ENCODE measurements around the gene OR6C70.
"Not testable (repeated sequence)": the region's sequence is repeated elsewhere in the genome, so short reads cannot be mapped to it uniquely, and the experiment has no call there.

The OR6C70 gene

GRCh38 chr12:55470088-55470829, at the start of gene OR6C70:
TSS of gene OR6C70 (minus strand) at chr12:55470138. CDS start at chr12:55470138, 0 bp downstream.
- no peak for DNase-seq (ENCODE audit: low spot score)

- DNase-seq (ENCODE audit: low spot score), result no peak
These were observed 46.5 kb upstream of the OR6C70 start for GRCh38 chr12:55516391-55516790.

GRCh38 chr12:55515696-55516095, 45.8 kb upstream of the OR6C70 start:
- peak; percentile 34 for DNase-seq (ENCODE audit: low spot score)

GRCh38 chr12:55501601-55502000, 31.7 kb upstream of the OR6C70 start:
- DNase-seq (ENCODE audit: low spot score), result no peak

- no peak for DNase-seq (ENCODE audit: low spot score)
These were observed 29.9 kb upstream of the OR6C70 start for GRCh38 chr12:55499810-55500252.

- no peak for DNase-seq (ENCODE audit: low spot score)
These were observed 29.3 kb upstream of the OR6C70 start for GRCh38 chr12:55499231-55499630.

GRCh38 chr12:55495490-55495889, 25.6 kb upstream of the OR6C70 start:
- no peak for DNase-seq (ENCODE audit: low spot score)

GRCh38 chr12:55492078-55492477, 22.1 kb upstream of the OR6C70 start, which contains the start of gene OR6C68:
TSS of gene OR6C68 (plus strand) at chr12:55492378. CDS start at chr12:55492378, 0 bp downstream.
- no peak for DNase-seq (ENCODE audit: low spot score)

GRCh38 chr12:55484284-55484683, 14.3 kb upstream of the OR6C70 start:
- DNase-seq (ENCODE audit: low spot score), result not testable (repeated sequence)

GRCh38 chr12:55479136-55479535, 9.2 kb upstream of the OR6C70 start:
- not testable (repeated sequence) for DNase-seq (ENCODE audit: low spot score)

GRCh38 chr12:55472264-55472663, 2.3 kb upstream of the OR6C70 start:
- DNase-seq (ENCODE audit: low spot score), result no peak

GRCh38 chr12:55469291-55469690, 647 bp downstream of the OR6C70 start:
- DNase-seq (ENCODE audit: low spot score), result no peak

GRCh38 chr12:55467836-55468235, 2.1 kb downstream of the OR6C70 start:
- DNase-seq (ENCODE audit: low spot score), result peak; percentile 19

GRCh38 chr12:55464926-55465325, 5.0 kb downstream of the OR6C70 start:
- DNase-seq (ENCODE audit: low spot score), result not testable (repeated sequence)

GRCh38 chr12:55448825-55449224, 21.1 kb downstream of the OR6C70 start:
- DNase-seq (ENCODE audit: low spot score), result no peak

GRCh38 chr12:55446326-55446725, 23.6 kb downstream of the OR6C70 start:
- no peak for DNase-seq (ENCODE audit: low spot score)

- no peak for DNase-seq (ENCODE audit: low spot score)
These were observed 24.6 kb downstream of the OR6C70 start for GRCh38 chr12:55445357-55445756.

GRCh38 chr12:55443776-55444175, 26.2 kb downstream of the OR6C70 start, which contains the start of gene OR6C2:
TSS of gene OR6C2 (plus strand) at chr12:55444076. CDS start at chr12:55452214, 8,138 bp downstream.
- no peak for DNase-seq (ENCODE audit: low spot score)

- not testable (repeated sequence) for DNase-seq (ENCODE audit: low spot score)
These were observed 28.7 kb downstream of the OR6C70 start for GRCh38 chr12:55441233-55441632.

- no peak for DNase-seq (ENCODE audit: low spot score)
These were observed 41.4 kb downstream of the OR6C70 start for GRCh38 chr12:55428331-55429243.

GRCh38 chr12:55425954-55426353, 44.0 kb downstream of the OR6C70 start, which contains the start of gene OR6C76:
TSS of gene OR6C76 (plus strand) at chr12:55426254. CDS start at chr12:55426254, 0 bp downstream.
- DNase-seq (ENCODE audit: low spot score), result no peak

GRCh38 chr12:55420307-55420962, 49.5 kb downstream of the OR6C70 start:
- DNase-seq (ENCODE audit: low spot score), result no peak

All from NAMALWA (cell line).